Lower lobe of right lung (tissue), 2 donors: ENCODE results near the gene GREM1. TPM values are rescaled to one million over a fixed set of nuclear protein-coding genes. Genes with fewer than 3 reads are reported as not detected.
A peak's percentile ranks its signal among the peaks of the same experiment; 100 is the strongest.

ENCODE experiments used
- ATAC-seq, 2 donors: fragments of 200-7000 bp; cut with Tn5 transposase; one replicate each; pipeline ENCODE4 v1.9.1; 2020 to 2022; ENCODE audit warnings: mild to moderate bottlenecking in 2 of 2, moderate library complexity in 2 of 2
- DNase-seq: peaks from one replicate; pipeline ENCODE4 v3.0.0-alpha.2; 2020
- H3K27ac ChIP-seq: fragments of 200-600 bp; one replicate; pipeline ENCODE4 v1.8.0; 2022
- H3K27me3 ChIP-seq: fragments of 200-600 bp; one replicate; pipeline ENCODE4 v1.8.0; 2022; ENCODE audit warnings: low read depth
- H3K36me3 ChIP-seq: fragments of 200-600 bp; one replicate; pipeline ENCODE4 v1.8.0; 2022; ENCODE audit warnings: mild to moderate bottlenecking
- H3K4me1 ChIP-seq: fragments of 200-600 bp; one replicate; pipeline ENCODE4 v1.8.0; 2022
- H3K4me3 ChIP-seq: fragments of 200-600 bp; one replicate; pipeline ENCODE4 v1.8.0; 2022; ENCODE audit warnings: mild to moderate bottlenecking
- H3K9me3 ChIP-seq: fragments of 200-600 bp; one replicate; pipeline ENCODE4 v1.8.0; 2022
- CTCF ChIP-seq: fragments of 200-600 bp; IDR thresholded peaks from one replicate; pipeline ENCODE4 v1.8.0; 2022; ENCODE audit warnings: antibody characterized with exemption, mild to moderate bottlenecking
- intact Hi-C: fragments of 100-400 bp; cut with DNase I; formaldehyde crosslinking; loops from one replicate; pipeline ENCODE4 v1.11.0; 2022
- total RNA-seq: library from RNA; stranded (reverse); fragmentation: NEBNext Ultra II Directional; extraction: Animal tissue kit (Norgen Biotek cat#: 25700); gene quantifications from one replicate; pipeline ENCODE4 v1.2.1, GENCODE V29; 2021
- donor health status: DM: no; HTN: yes; CAD: no; lungs with severe emphysema.

The GREM1 gene
- total RNA-seq, 1 donor from 2014 or later, result 3.1 TPM

GRCh38 chr15:32688151-32688639 is 29.6 kb upstream of the GREM1 start:
- H3K9me3 ChIP-seq, result no peaks in the 10 kb centered on the region
- no peaks in the 10 kb centered on the region for H3K4me1 ChIP-seq
- H3K36me3 ChIP-seq, result no peaks in the 10 kb centered on the region
- intact Hi-C loops, result no loop called here
- no peak overlapping the region for H3K4me3 ChIP-seq
- no peaks in the 10 kb centered on the region for H3K27me3 ChIP-seq
- TF ChIP-seq CTCF, result no peak
- ATAC-seq, result peak in 1 of 2 donors; percentile 54
- DNase-seq, result no peak
- no peak overlapping the region for H3K27ac ChIP-seq

GRCh38 chr15:32690941-32691688 is 26.7 kb upstream of the GREM1 start:
- ATAC-seq (no peak), DNase-seq (no peak)
- intact Hi-C loops, result no loop called here
- Histone ChIP-seq H3K4me3 (no peak overlapping the region), H3K36me3 (no peaks in the 10 kb centered on the region), H3K4me1 (no peaks in the 10 kb centered on the region), H3K27ac (no peak overlapping the region), H3K9me3 (no peaks in the 10 kb centered on the region), H3K27me3 (no peaks in the 10 kb centered on the region)
- no peak for TF ChIP-seq CTCF

GRCh38 chr15:32691689-32692038 is 26.1 kb upstream of the GREM1 start:
- intact Hi-C loops, result no loop called here
- no peak overlapping the region for H3K27ac ChIP-seq
- no peak for ATAC-seq

GRCh38 chr15:32692286-32692685 is 25.5 kb upstream of the GREM1 start:
- intact Hi-C loops, result no loop called here
- Histone ChIP-seq H3K27ac (no peak overlapping the region), H3K9me3 (no peaks in the 10 kb centered on the region), H3K4me1 (no peaks in the 10 kb centered on the region), H3K4me3 (no peak overlapping the region), H3K27me3 (no peaks in the 10 kb centered on the region), H3K36me3 (no peaks in the 10 kb centered on the region)
- TF ChIP-seq CTCF, result no peak
- DNase-seq, result no peak
- ATAC-seq, result no peak

More at GRCh38 chr15:32691689-32692038, 26.1 kb upstream of the GREM1 start:
- Histone ChIP-seq H3K9me3 (no peaks in the 10 kb centered on the region), H3K4me3 (no peak overlapping the region), H3K4me1 (no peaks in the 10 kb centered on the region), H3K36me3 (no peaks in the 10 kb centered on the region), H3K27me3 (no peaks in the 10 kb centered on the region)
- DNase-seq, result no peak
- no peak for TF ChIP-seq CTCF

- H3K9me3 ChIP-seq, result no peaks in the 10 kb centered on the region
- no peaks in the 10 kb centered on the region for H3K36me3 ChIP-seq
- no peaks in the 10 kb centered on the region for H3K4me1 ChIP-seq
- no peaks in the 10 kb centered on the region for H3K27me3 ChIP-seq
- DNase-seq (no peak), ATAC-seq (no peak)
- intact Hi-C loops, result no loop called here
- H3K27ac ChIP-seq, result no peak overlapping the region
- H3K4me3 ChIP-seq, result no peak overlapping the region
- TF ChIP-seq CTCF, result no peak
Observed at GRCh38 chr15:32694222-32694983, 23.4 kb upstream of the GREM1 start.
